GM13977 (cell line): Measurements from ENCODE around the gene PSMB2.

Experiments
- DNase-seq: peaks from one replicate; pipeline ENCODE4 v3.0.0; 2012; ENCODE audit warnings: low spot score
- in situ Hi-C: fragments of 300-500 bp; cut with MboI; formaldehyde crosslinking; loops from one replicate; pipeline ENCODE4 v1.12.0; 2022; ENCODE audit warnings: low sequenced_read_pairs, low pct_unique_long_range_greater_than_20kb, mixed read lengths, inconsistent platforms; ENCODE audit not compliant: unreplicated experiment
- TF ChIP-seq, protein P1 (sequence below): IDR thresholded peaks from 2 replicates; pipeline ENCODE4 v1.5.1; 2012; ENCODE audit warnings: mild to moderate bottlenecking, control low read depth; ENCODE audit not compliant: insufficient read depth; ENCODE audit errors: extremely low read depth, missing control alignments

Gene PSMB2

DNA sequence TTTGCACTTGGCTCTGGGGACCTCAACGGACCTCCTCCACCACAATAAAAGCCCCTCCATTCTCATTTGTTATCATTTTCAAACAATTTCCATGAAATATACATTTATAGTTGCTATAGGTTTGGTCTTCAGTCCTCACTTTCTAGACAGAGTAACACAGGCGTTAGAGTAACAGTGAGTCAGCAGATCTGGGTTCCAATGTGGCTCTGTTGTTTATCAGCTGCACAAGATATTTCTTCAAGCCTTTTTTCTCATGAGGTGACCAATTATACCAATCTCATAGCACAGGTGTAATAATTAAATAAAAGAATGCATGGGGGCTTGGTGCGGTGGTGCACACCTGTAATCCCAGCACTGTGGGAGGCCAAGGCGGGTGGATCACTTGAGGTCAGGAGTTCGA is 32.8 kb upstream of the PSMB2 start:
- DNase-seq: no peak
- in situ Hi-C loops: no loop called here
- TF ChIP-seq, protein P1, sequence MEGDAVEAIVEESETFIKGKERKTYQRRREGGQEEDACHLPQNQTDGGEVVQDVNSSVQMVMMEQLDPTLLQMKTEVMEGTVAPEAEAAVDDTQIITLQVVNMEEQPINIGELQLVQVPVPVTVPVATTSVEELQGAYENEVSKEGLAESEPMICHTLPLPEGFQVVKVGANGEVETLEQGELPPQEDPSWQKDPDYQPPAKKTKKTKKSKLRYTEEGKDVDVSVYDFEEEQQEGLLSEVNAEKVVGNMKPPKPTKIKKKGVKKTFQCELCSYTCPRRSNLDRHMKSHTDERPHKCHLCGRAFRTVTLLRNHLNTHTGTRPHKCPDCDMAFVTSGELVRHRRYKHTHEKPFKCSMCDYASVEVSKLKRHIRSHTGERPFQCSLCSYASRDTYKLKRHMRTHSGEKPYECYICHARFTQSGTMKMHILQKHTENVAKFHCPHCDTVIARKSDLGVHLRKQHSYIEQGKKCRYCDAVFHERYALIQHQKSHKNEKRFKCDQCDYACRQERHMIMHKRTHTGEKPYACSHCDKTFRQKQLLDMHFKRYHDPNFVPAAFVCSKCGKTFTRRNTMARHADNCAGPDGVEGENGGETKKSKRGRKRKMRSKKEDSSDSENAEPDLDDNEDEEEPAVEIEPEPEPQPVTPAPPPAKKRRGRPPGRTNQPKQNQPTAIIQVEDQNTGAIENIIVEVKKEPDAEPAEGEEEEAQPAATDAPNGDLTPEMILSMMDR: no peak

DNA sequence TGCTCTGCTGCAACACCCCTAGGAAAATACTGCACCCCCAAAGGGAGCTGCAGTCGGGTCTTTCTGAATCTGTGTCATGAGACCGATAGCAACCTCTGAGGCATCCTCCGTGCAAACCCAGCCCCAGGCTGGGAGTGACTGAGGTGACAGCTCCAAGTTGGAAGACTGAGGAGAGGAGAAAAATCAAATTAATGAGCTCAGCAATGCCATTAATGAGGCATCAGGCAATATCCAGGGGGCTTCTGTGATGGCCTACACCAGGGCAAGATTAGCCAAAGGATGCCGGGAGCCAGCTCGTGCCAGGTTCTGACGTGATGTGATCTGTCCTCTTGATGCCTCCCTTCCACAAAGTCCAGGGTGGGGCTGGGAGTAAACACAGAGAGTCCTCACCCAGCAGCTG is 30.8 kb upstream of the PSMB2 start:
- in situ Hi-C loops: no loop called here
- TF ChIP-seq, protein P1: no peak
- DNase-seq: no peak

DNA sequence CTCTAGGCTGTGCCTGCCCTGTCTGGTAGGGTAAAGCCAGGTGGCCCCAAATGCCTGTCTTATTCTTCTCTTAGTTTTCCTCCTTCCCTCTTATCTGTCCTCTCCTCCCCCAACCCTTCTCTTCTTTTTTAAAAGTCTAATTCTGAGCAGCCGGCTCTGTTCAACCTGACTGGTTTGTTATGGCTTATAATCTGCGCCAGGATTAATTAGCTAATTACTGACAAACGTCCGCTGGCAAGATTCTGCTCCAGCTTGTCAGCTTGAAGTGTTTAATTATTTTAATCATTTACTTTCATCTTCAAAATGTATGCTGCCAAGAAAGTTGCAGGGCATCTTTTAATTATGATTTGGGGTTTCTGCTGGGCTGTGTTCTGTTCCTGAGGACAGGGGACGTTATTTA is 27.2 kb upstream of the PSMB2 start:
- DNase-seq: no peak
- TF ChIP-seq, protein P1: no peak
- in situ Hi-C loops: no loop called here

DNA sequence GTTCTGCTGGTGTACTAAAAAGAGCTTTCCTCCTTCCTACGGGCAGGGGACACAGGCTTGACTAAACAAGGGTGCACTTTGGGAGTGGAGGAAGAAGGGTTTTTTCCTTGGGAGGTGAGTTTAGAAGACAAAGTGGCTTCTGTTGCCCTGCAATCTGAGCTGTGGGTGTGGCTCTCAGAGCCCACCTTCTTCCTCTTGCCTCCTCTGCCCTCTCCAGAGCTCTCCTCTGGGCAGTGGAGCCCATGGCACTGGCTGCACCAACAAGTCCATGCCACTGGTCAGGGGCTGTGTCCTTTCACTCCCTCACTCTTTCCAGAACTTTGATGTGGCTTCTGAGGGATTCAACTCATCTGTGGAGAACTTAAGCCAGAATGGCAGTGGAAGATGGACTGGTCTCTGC is 25.6 kb upstream of the PSMB2 start:
- in situ Hi-C loops: no loop called here
- no peak for DNase-seq
- TF ChIP-seq, protein P1: no peak

DNA sequence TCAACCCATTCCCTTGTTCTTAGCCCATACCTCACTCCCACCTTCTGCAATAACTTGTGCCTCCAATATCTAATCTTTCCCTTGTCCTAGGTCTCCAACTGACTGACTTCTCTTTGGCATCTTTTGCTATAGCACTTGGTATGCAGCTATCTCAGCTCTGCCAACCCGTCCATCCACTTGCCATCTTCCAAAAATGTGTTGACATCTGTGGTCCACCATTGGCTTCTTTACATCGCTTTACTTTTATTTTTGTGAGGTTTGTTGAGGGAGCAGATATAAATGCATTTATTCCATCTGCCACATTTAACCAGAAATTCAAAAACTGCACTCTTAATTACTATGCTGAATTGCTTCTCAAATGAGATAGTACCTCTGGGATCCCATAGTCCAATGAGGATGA is 24.9 kb upstream of the PSMB2 start:
- TF ChIP-seq, protein P1: no peak
- no peak for DNase-seq
- in situ Hi-C loops: no loop called here

DNA sequence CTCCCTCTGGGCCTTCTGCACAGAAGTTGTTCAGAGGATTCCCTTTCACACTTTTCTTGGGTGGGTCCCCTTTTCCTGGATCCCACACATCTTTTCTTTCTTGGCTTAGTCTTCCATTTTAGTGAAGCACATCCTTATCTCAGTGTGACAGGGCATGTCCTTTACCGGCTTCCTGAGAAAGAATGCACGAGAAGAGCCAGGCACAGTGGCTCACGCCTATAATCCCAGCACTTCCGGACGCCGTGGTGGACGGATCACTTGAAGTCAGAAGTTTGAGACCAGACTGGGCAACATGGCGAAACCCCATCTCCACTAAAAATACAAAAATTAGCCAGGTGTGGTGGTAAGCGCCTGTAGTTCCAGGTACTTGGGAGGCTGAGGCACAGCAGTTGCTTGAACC is 22.1 kb upstream of the PSMB2 start:
- TF ChIP-seq, protein P1: no peak
- in situ Hi-C loops: no loop called here
- DNase-seq: no peak

DNA sequence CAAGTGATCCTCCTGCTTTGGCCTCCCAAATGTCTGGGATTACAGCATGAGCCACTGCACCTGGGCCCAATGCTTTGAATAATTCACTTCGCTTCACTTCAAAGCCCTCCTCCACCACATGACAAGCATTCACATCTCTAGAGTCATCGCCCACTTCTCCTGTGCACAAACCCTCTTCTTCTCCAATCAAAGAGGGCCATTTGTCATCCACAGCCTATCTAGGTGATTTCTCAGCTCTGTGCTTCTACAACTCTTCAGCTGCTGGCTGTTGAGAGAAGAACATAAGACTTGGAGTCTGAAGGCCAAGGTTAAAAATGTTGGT is 20.1 kb upstream of the PSMB2 start:
- DNase-seq: no peak
- TF ChIP-seq, protein P1: no peak
- in situ Hi-C loops: no loop called here
